HepG2 (cell line): Measurements from ENCODE around the gene CBLC. TPM values are rescaled to one million over a fixed set of nuclear protein-coding genes. Genes with fewer than 3 reads are reported as not detected.
A peak's percentile ranks its signal among the peaks of the same experiment; 100 is the strongest.

Experiments
- ATAC-seq: fragments of 200-7000 bp; cut with Tn5 transposase; 3 replicates; pipeline ENCODE4 v1.9.1; 2020; ENCODE audit warnings: mild to moderate bottlenecking, moderate library complexity
- BruUV-seq: library from RNA; stranded (reverse); fragments of 400-500 nt; replicated peaks from 2 replicates; lab custom pipeline; 2021; lab: Mats Ljungman, UMichigan
- CTCF ChIA-PET: fragments of 300-600 bp; formaldehyde crosslinking; extraction: SDS; loops from one replicate; lab custom pipeline; 2021; ENCODE audit warnings: low total read pairs, inconsistent platforms, low intra/inter-chr PET ratio; lab: Yijun Ruan, JAX
- POLR2A ChIA-PET: fragments of 350-600 bp; sonication (Branson Sonifier 250); formaldehyde crosslinking; loops from one replicate; lab custom pipeline; 2020; ENCODE audit warnings: antibody characterized with exemption, inconsistent platforms; lab: Yijun Ruan, JAX
- DNase-seq: peaks from one replicate; pipeline ENCODE4 v3.0.0-alpha.2; 2015; ENCODE audit warnings: low spot score
- FAIRE-seq: peaks from 3 replicates; lab custom pipeline; 2011; peaks lifted over from hg19 to GRCh38; lab: Jason Lieb, UNC
- H2AFZ ChIP-seq: one replicate; pipeline ENCODE4 v1.6.1; 2011; ENCODE audit warnings: low read length, inconsistent platforms
- H3K27ac ChIP-seq: fragments of 300-600 bp; 3 replicates; pipeline ENCODE4 v1.8.0; 2011; ENCODE audit warnings: mixed run types, mild to moderate bottlenecking, mixed read lengths, low read length, inconsistent platforms; ENCODE audit not compliant: insufficient read depth; ENCODE audit errors: extremely low read length
- H3K27me3 ChIP-seq, 2 experiments: fragments of 200-600 bp in 1 of 2; 2 replicates in 1 of 2; 3 replicates in 1 of 2; pipeline versions ENCODE4 v1.6.0 to v1.8.0; 2011; ENCODE audit warnings: low read length in 2 of 2, mild to moderate bottlenecking in 2 of 2, moderate library complexity in 2 of 2, inconsistent platforms in 1 of 2; ENCODE audit not compliant: insufficient read depth in 2 of 2, control insufficient read depth in 1 of 2
- H3K36me3 ChIP-seq, 2 experiments: fragments of 200-600 bp in 1 of 2; replicated peaks in 1 of 2; 2 replicates in 1 of 2; 3 replicates in 1 of 2; pipeline versions ENCODE4 v1.5.1 to v1.8.0; 2011; ENCODE audit warnings: low read length in 2 of 2, inconsistent platforms in 1 of 2; ENCODE audit not compliant: insufficient read depth in 2 of 2, control insufficient read depth in 1 of 2
- H3K4me1 ChIP-seq: 2 replicates; pipeline ENCODE4 v1.5.1; 2012; ENCODE audit warnings: low read length, inconsistent platforms; ENCODE audit not compliant: insufficient read depth
- H3K4me2 ChIP-seq: 2 replicates; pipeline ENCODE4 v1.6.0; 2011; ENCODE audit warnings: low read depth, low read length, inconsistent platforms
- H3K4me3 ChIP-seq, 3 experiments: fragments of 200-600 bp in 1 of 3; sonication (generic), shearing (Covaris generic) in 1 of 3; replicated peaks in 1 of 3; 2 replicates each; pipeline ENCODE4 v1.5.1; 2011 to 2016; ENCODE audit warnings: low read length in 3 of 3, inconsistent platforms in 2 of 3, low read depth in 2 of 3, mild to moderate bottlenecking in 2 of 3, control low read depth in 1 of 3, mixed read lengths in 1 of 3; ENCODE audit not compliant: insufficient read depth in 1 of 3
- H3K79me2 ChIP-seq: one replicate; pipeline ENCODE4 v1.6.1; 2011; ENCODE audit warnings: low read length, inconsistent platforms; ENCODE audit not compliant: insufficient read depth
- H3K9ac ChIP-seq: 2 replicates; pipeline ENCODE4 v1.6.0; 2011; ENCODE audit warnings: mild to moderate bottlenecking, low read depth, low read length, inconsistent platforms; ENCODE audit not compliant: insufficient read depth
- H3K9me3 ChIP-seq: 2 replicates; pipeline ENCODE4 v1.5.1; 2012; ENCODE audit warnings: mild to moderate bottlenecking, low read length
- H4K20me1 ChIP-seq: 2 replicates; pipeline ENCODE4 v1.6.0; 2011; ENCODE audit warnings: inconsistent platforms, mild to moderate bottlenecking, low read length, moderate library complexity; ENCODE audit not compliant: insufficient read depth
- GPN1 ChIP-seq: sonication (generic); formaldehyde crosslinking; IDR thresholded peaks from 2 replicates; pipeline ENCODE4 v1.5.1; 2020; ENCODE audit warnings: missing genetic modification reagents, borderline replicate concordance
- KLF16 ChIP-seq, 2 experiments: sonication (generic) in 1 of 2; formaldehyde crosslinking in 1 of 2; IDR thresholded peaks; 2 replicates each; pipeline versions ENCODE4 v1.6.1 to v1.8.0; 2016 to 2023; ENCODE audit warnings: missing genetic modification reagents in 2 of 2, missing compliant biosample characterization in 1 of 2
- MAZ ChIP-seq, 2 experiments: sonication (generic) in 1 of 2; formaldehyde crosslinking in 1 of 2; IDR thresholded peaks; 2 replicates each; pipeline versions ENCODE4 v1.5.0 to v1.6.1; 2012 to 2020; ENCODE audit warnings: low read depth in 2 of 2, mild to moderate bottlenecking in 2 of 2, borderline replicate concordance in 1 of 2, improper control_type of control experiment in 1 of 2, low read length in 1 of 2, missing genetic modification reagents in 1 of 2, moderate library complexity in 1 of 2
- MXD4 ChIP-seq: IDR thresholded peaks from 2 replicates; pipeline ENCODE4 v1.6.1; 2016; ENCODE audit warnings: mild to moderate bottlenecking, missing biosample characterization, missing genetic modification reagents
- MXI1 ChIP-seq: IDR thresholded peaks from 3 replicates; pipeline ENCODE4 v1.6.1; 2012; ENCODE audit warnings: low read depth, low read length, inconsistent platforms, borderline replicate concordance
- TAF1 ChIP-seq: sonication (generic); formaldehyde crosslinking; IDR thresholded peaks from 2 replicates; pipeline ENCODE4 v1.4.0; 2020; ENCODE audit warnings: missing genetic modification reagents
- TMF1 ChIP-seq: sonication (generic); formaldehyde crosslinking; IDR thresholded peaks from 2 replicates; pipeline ENCODE4 v1.8.1; 2022; ENCODE audit warnings: low read depth, missing genetic modification reagents
- UBTF ChIP-seq: sonication (generic); formaldehyde crosslinking; IDR thresholded peaks from 2 replicates; pipeline ENCODE4 v1.4.0; 2020; ENCODE audit warnings: mild to moderate bottlenecking, missing genetic modification reagents
- YEATS4 ChIP-seq: sonication (generic); formaldehyde crosslinking; IDR thresholded peaks from 2 replicates; pipeline ENCODE4 v1.4.0; 2020; ENCODE audit warnings: missing genetic modification reagents, borderline replicate concordance
- WGBS: methylation state at CpG from one replicate; pipeline ENCODE4 v1.1.6; 2017; ENCODE audit warnings: low lambda C conversion rate; 5-methylcytosine and 5-hydroxymethylcytosine counted together
- in situ Hi-C: cut with HindIII; loops from 2 replicates; pipeline ENCODE4 v1.10.0; 2017; ENCODE audit warnings: low pct_unique_long_range_greater_than_20kb; ENCODE audit not compliant: extremely low pct_ligation_motif_present
- intact Hi-C: fragments of 100-400 bp; cut with micrococcal nuclease; formaldehyde crosslinking; loops from one replicate; pipeline ENCODE4 v1.10.0; 2022; ENCODE audit not compliant: unreplicated experiment
- polyA plus RNA-seq, 8 experiments: library from polyadenylated mRNA; depleted of rRNA in 3 of 8; stranded (reverse) in 7 of 8; unstranded in 1 of 8; fragments of >200 nt; fragmentation: Illumina TruSeq in 4 of 8; extraction: Trizol in 4 of 8; gene quantifications; 2 replicates each; pipeline versions ENCODE4 v1.2.1 to v1.2.3, GENCODE V29; 2011 to 2016; ENCODE audit warnings: low read depth in 4 of 8, missing spikeins in 1 of 8, mixed read lengths in 1 of 8; ENCODE audit not compliant: insufficient read depth in 1 of 8
- total RNA-seq, 5 experiments: library from RNA; depleted of rRNA; stranded (reverse); fragments of >200 nt; fragmentation: Illumina TruSeq; extraction: Trizol; gene quantifications; 2 replicates each; pipeline ENCODE4 v1.2.3, GENCODE V29; 2016; ENCODE audit warnings: low read depth in 1 of 5
- TF ChIP-seq, protein P1 (sequence below): sonication (generic); formaldehyde crosslinking; IDR thresholded peaks from 2 replicates; pipeline ENCODE4; 2020; ENCODE audit warnings: missing genetic modification reagents, mild to moderate bottlenecking, borderline replicate concordance
- TF ChIP-seq, protein P2 (sequence below): sonication (generic); formaldehyde crosslinking; IDR thresholded peaks from 2 replicates; pipeline ENCODE4 v1.5.1; 2020; ENCODE audit warnings: mild to moderate bottlenecking, missing genetic modification reagents, moderate library complexity

The CBLC gene
- total and polyA plus RNA-seq, 2 of the 13 experiments (the other 11 are each of a cell fraction or from before 2014, with no cell fraction given): 1.8 to 2.6 TPM

DNA sequence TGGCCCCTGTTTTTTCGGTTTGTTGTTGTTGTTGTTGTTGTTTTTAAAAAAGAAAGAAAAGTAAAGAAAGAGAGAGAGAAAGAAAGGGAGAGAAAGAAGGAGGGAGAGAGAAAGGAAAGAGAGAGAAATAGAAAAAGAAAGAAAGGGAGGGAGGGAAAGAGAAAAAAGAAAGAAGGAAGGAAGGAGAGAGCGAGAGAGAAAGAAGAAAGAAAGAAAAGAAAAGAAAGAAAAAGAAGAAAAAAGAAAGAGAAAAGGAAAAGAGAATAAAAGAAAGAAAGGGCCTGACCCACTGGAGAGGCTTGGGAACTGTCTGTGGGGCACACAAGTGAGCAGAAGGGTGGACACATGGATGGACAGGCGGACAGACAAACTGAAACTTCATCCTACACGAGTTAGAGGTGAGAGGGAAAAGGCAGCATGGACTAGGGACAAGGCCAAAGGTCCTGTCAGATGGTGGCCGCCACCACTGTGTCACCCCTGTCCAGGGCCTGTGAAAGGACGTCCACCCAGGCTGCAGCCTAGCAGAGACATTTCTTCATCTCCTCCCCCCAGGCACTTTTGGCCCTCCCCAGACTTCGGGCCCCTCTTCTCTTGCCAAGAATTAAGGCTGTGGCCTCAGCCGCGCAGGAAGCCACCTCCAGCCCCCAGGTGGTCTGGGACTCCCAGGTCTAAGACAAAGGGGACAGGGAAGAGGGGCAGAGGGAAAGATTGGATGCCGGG lies 22.1 kb downstream of the CBLC start:
- in situ Hi-C loops (loop anchor here (10.0 kb wide), 1 partner anchor 45 kb away; the partner anchor contains the start of gene NECTIN2), intact Hi-C loops (loop anchor here (1.0 to 2.0 kb wide), 2 partner anchors 15 to 45 kb away; no protein-coding TSS in a partner anchor)
- no peak overlapping the region for H2AFZ ChIP-seq
- no peaks in the 10 kb centered on the region for H4K20me1 ChIP-seq
- no TSS peak for BruUV-seq
- CTCF ChIA-PET: interaction anchor here (1.7 to 1.9 kb wide), 2 partner anchors 15 to 45 kb away, joined by 11 to 33 read pairs; partner anchors contain the start of gene NECTIN2
- no peaks in the 10 kb centered on the region for H3K27me3 ChIP-seq
- H3K4me2 ChIP-seq: peak overlapping the region; percentile 76
- H3K9me3 ChIP-seq: no peaks in the 10 kb centered on the region
- H3K79me2 ChIP-seq: no peaks in the 10 kb centered on the region
- ATAC-seq (peak; percentile 62), FAIRE-seq (no peak), DNase-seq (peak; percentile 23)
- H3K27ac ChIP-seq: peak overlapping the region; percentile 85
- peak overlapping the region in 1 of 3 experiments; percentile 60; a peak in 2 of 6 replicates for H3K4me3 ChIP-seq
- peak overlapping the region; percentile 53 for H3K9ac ChIP-seq
- POLR2A ChIA-PET: interaction anchor here (4.9 kb wide), 1 partner anchor 8 kb away, joined by 76 read pairs; the partner anchor contains the start of gene BCAM
- H3K36me3 ChIP-seq: no peaks in the 10 kb centered on the region
- 36% methylated on average over 10 of the region's 10 CpGs for WGBS
- H3K4me1 ChIP-seq: peaks cover 71% of the 10 kb centered on the region
- no peak for TF ChIP-seq GPN1 (CRISPR knock-in tag)
- 0 out of 2 replicates have a peak, but pooled peaks have one; percentile 8 for TF ChIP-seq TAF1
- no peak for TF ChIP-seq TMF1
- TF ChIP-seq MXI1: peak; percentile 53; the same call in 1 of the 3 replicates
- TF ChIP-seq MXD4 (CRISPR knock-in tag): peak; percentile 42; the same call in 1 of the 2 replicates
- 0 out of 2 replicates have a peak, but pooled peaks have one; percentile 15 for TF ChIP-seq UBTF
- TF ChIP-seq, protein P1, sequence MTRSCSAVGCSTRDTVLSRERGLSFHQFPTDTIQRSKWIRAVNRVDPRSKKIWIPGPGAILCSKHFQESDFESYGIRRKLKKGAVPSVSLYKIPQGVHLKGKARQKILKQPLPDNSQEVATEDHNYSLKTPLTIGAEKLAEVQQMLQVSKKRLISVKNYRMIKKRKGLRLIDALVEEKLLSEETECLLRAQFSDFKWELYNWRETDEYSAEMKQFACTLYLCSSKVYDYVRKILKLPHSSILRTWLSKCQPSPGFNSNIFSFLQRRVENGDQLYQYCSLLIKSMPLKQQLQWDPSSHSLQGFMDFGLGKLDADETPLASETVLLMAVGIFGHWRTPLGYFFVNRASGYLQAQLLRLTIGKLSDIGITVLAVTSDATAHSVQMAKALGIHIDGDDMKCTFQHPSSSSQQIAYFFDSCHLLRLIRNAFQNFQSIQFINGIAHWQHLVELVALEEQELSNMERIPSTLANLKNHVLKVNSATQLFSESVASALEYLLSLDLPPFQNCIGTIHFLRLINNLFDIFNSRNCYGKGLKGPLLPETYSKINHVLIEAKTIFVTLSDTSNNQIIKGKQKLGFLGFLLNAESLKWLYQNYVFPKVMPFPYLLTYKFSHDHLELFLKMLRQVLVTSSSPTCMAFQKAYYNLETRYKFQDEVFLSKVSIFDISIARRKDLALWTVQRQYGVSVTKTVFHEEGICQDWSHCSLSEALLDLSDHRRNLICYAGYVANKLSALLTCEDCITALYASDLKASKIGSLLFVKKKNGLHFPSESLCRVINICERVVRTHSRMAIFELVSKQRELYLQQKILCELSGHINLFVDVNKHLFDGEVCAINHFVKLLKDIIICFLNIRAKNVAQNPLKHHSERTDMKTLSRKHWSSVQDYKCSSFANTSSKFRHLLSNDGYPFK (CRISPR knock-in tag): 0 out of 2 replicates have a peak, but pooled peaks have one; percentile 6
- no peak for TF ChIP-seq YEATS4 (CRISPR knock-in tag)
- TF ChIP-seq MAZ (IDR thresholded peaks at IDR 0.05; ENCODE audit: borderline replicate concordance, low read depth, low read length): no peak
- 0 out of 2 replicates have a peak, but pooled peaks have one; percentile 5 for TF ChIP-seq MAZ (CRISPR knock-in tag; IDR thresholded peaks at IDR 0.05; ENCODE audit: low read depth)
- TF ChIP-seq, protein P2, sequence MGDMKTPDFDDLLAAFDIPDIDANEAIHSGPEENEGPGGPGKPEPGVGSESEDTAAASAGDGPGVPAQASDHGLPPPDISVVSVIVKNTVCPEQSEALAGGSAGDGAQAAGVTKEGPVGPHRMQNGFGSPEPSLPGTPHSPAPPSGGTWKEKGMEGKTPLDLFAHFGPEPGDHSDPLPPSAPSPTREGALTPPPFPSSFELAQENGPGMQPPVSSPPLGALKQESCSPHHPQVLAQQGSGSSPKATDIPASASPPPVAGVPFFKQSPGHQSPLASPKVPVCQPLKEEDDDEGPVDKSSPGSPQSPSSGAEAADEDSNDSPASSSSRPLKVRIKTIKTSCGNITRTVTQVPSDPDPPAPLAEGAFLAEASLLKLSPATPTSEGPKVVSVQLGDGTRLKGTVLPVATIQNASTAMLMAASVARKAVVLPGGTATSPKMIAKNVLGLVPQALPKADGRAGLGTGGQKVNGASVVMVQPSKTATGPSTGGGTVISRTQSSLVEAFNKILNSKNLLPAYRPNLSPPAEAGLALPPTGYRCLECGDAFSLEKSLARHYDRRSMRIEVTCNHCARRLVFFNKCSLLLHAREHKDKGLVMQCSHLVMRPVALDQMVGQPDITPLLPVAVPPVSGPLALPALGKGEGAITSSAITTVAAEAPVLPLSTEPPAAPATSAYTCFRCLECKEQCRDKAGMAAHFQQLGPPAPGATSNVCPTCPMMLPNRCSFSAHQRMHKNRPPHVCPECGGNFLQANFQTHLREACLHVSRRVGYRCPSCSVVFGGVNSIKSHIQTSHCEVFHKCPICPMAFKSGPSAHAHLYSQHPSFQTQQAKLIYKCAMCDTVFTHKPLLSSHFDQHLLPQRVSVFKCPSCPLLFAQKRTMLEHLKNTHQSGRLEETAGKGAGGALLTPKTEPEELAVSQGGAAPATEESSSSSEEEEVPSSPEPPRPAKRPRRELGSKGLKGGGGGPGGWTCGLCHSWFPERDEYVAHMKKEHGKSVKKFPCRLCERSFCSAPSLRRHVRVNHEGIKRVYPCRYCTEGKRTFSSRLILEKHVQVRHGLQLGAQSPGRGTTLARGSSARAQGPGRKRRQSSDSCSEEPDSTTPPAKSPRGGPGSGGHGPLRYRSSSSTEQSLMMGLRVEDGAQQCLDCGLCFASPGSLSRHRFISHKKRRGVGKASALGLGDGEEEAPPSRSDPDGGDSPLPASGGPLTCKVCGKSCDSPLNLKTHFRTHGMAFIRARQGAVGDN (CRISPR knock-in tag): peak; percentile 51; the same call in 1 of the 2 replicates
- 0 out of 4 replicates have a peak, but pooled peaks of 1 of the 2 experiments have one; percentile 1 for TF ChIP-seq KLF16 (CRISPR knock-in tag; IDR thresholded peaks at IDR 0.05)
